GM12864 (cell line): Measurements from ENCODE around the gene UGT1A10.

Experiments
- DNase-seq: peaks from one replicate; pipeline ENCODE4 v3.0.0-alpha.2; 2011; ENCODE audit warnings: low read depth
- H3K4me3 ChIP-seq: 2 replicates; pipeline ENCODE4 v1.5.1; 2011; ENCODE audit warnings: mild to moderate bottlenecking, low read depth, low read length, control low read depth
- CTCF ChIP-seq: IDR thresholded peaks from 2 replicates; pipeline ENCODE4 v1.5.1; 2011; ENCODE audit warnings: low read depth, mild to moderate bottlenecking, moderate library complexity, low read length, control low read depth, inconsistent platforms; ENCODE audit errors: missing control alignments

The UGT1A10 gene

GRCh38 chr2:233793465-233794127 lies 157.3 kb downstream of the UGT1A10 start:
- no peak for DNase-seq

GRCh38 chr2:233794128-233794658 lies 157.9 kb downstream of the UGT1A10 start:
- no peak for DNase-seq
- H3K4me3 ChIP-seq, result no peak overlapping the region
- TF ChIP-seq CTCF, result no peak

More at GRCh38 chr2:233793465-233794127, 157.3 kb downstream of the UGT1A10 start:
- no peak for TF ChIP-seq CTCF
- no peak overlapping the region for H3K4me3 ChIP-seq

- TF ChIP-seq CTCF, result no peak
- DNase-seq, result no peak
- no peak overlapping the region for H3K4me3 ChIP-seq
These were observed 159.5 kb downstream of the UGT1A10 start for GRCh38 chr2:233795735-233796171.

- no peak for DNase-seq
- TF ChIP-seq CTCF, result no peak
- H3K4me3 ChIP-seq, result no peak overlapping the region
These were observed 160.0 kb downstream of the UGT1A10 start for GRCh38 chr2:233796254-233796653.

- H3K4me3 ChIP-seq, result no peak overlapping the region
- TF ChIP-seq CTCF, result no peak
- DNase-seq, result no peak
These were observed 162.3 kb downstream of the UGT1A10 start for GRCh38 chr2:233798335-233799086.

GRCh38 chr2:233799087-233799665 lies 162.9 kb downstream of the UGT1A10 start:
- no peak for DNase-seq
- no peak overlapping the region for H3K4me3 ChIP-seq
- no peak for TF ChIP-seq CTCF
